Adrenal gland (tissue), 12 donors: ENCODE measurements around the gene AKR1C1. TPM values are rescaled to one million over a fixed set of nuclear protein-coding genes. Genes with fewer than 3 reads are reported as not detected.
A peak's percentile ranks its signal among the peaks of the same experiment; 100 is the strongest.

Experiments used
- DNase-seq, 7 donors: peaks; one replicate each; pipeline ENCODE4 v3.0.0-alpha.2; 2019 to 2020
- H3K27ac ChIP-seq, 5 donors: fragments of 200-600 bp; sonication (generic) in 4 of 5; 1 replicate in 3 of 5; 2 replicates in 2 of 5; pipeline versions ENCODE4 v1.5.1 to v1.8.0; 2016 to 2020; ENCODE audit warnings: mild to moderate bottlenecking in 1 of 5
- H3K27me3 ChIP-seq: fragments of 200-600 bp; 2 replicates; pipeline ENCODE4 v1.8.0; 2021
- H3K36me3 ChIP-seq, 2 donors: fragments of 200-600 bp; replicated peaks in 1 of 2; 1 replicate in 1 of 2; 2 replicates in 1 of 2; pipeline versions ENCODE4 v1.5.1 to v1.8.0; 2018 to 2022
- H3K4me1 ChIP-seq, 2 donors: fragments of 200-600 bp; replicated peaks in 1 of 2; 1 replicate in 1 of 2; 2 replicates in 1 of 2; pipeline versions ENCODE4 v1.5.1 to v1.8.0; 2018 to 2021
- H3K4me3 ChIP-seq, 4 donors: fragments of 200-600 bp; sonication (generic) in 3 of 4; one replicate each; pipeline ENCODE4 v1.5.1; 2016 to 2018
- H3K9me3 ChIP-seq, 3 donors: fragments of 200-600 bp; sonication (generic) in 1 of 3; replicated peaks in 1 of 3; 1 replicate in 2 of 3; 2 replicates in 1 of 3; pipeline versions ENCODE4 v1.5.1 to v1.8.0; 2016 to 2021
- CTCF ChIP-seq, 6 experiments: fragments of 450-650 bp in 4 of 6; fragments of 200-600 bp in 2 of 6; sonication (generic) in 1 of 6; IDR thresholded peaks; 1 replicate in 5 of 6; 2 replicates in 1 of 6; pipeline versions ENCODE4 v1.5.1 to v1.8.0; 2016 to 2021; ENCODE audit warnings: antibody characterized with exemption in 6 of 6, mild to moderate bottlenecking in 2 of 6, moderate library complexity in 1 of 6
- POLR2A ChIP-seq, 2 donors: fragments of 450-650 bp; IDR thresholded peaks; one replicate each; pipeline ENCODE4 v1.6.1; 2017; ENCODE audit warnings: antibody characterized with exemption in 2 of 2, mild to moderate bottlenecking in 2 of 2, moderate library complexity in 1 of 2
- WGBS, 4 donors: extraction: QIAGEN DNeasy Blood & Tissue Kit in 2 of 4; methylation state at CpG; one replicate each; pipeline versions ENCODE4 v1.1.5 to v1.1.7; 2013 to 2017; 5-methylcytosine and 5-hydroxymethylcytosine counted together
- intact Hi-C, 2 donors: fragments of 100-400 bp; cut with DNase I; formaldehyde crosslinking; loops; one replicate each; pipeline versions ENCODE4 v1.14.1 to v1.15.0; 2022 to 2023
- polyA plus RNA-seq, 3 donors: library from polyadenylated mRNA; stranded (reverse); fragments of 200-250 nt in 2 of 3; fragments of 350-450 nt in 1 of 3; fragmentation: Illumina TruSeq in 1 of 3; extraction: RNeasy Lipid Tissue Mini Kit (QIAGEN cat#74804) in 1 of 3; gene quantifications; one replicate each; pipeline ENCODE4 v1.2.3, GENCODE V29; 2013 to 2014
- total RNA-seq, 9 donors: library from RNA; depleted of rRNA in 4 of 9; stranded (reverse); fragments of >200 nt in 4 of 9; fragments of 120-200 nt in 1 of 9; fragmentation: NEBNext Ultra II Directional in 1 of 9; extraction: Animal tissue kit (Norgen Biotek cat#: 25700) in 1 of 9; gene quantifications; one replicate each; pipeline versions ENCODE4 v1.1.0 to v1.2.4, GENCODE V29; 2013 to 2023
- donor health status: healthy with polysubstance abuse.
- donor health status: Bipolar disorder and iron deficiency.
- donor health status: DM: yes; HTN: yes; CAD: no.
- donor health status: DM: no; HTN: no; CAD: no.
- donor health status: DM: no; HTN: no; CAD: no.
- donor health status: DM: yes; HTN: yes; CAD: no.

AKR1C1 gene
- total and polyA plus RNA-seq, 12 donors = 4.6 to 22.6 (median 8.9) TPM

GRCh38 chr10:4978870-4979269, 15.7 kb downstream of the AKR1C1 start:
- 91 to 97% (median 95%) methylated on average over 4 of the region's 4 CpGs for WGBS, 4 donors
- intact Hi-C loops = no loop called here

GRCh38 chr10:4980793-4981192, 17.6 kb downstream of the AKR1C1 start:
- no peak for TF ChIP-seq POLR2A (IDR thresholded peaks at IDR 0.05)
- no peak for TF ChIP-seq CTCF (IDR thresholded peaks at IDR 0.05)
- Histone ChIP-seq H3K4me1 (no peaks in the 10 kb centered on the region), H3K27me3 (no peaks in the 10 kb centered on the region), H3K4me3 (no peak overlapping the region), H3K27ac (no peak overlapping the region), H3K36me3 (no peaks in the 10 kb centered on the region), H3K9me3 (no peaks in the 10 kb centered on the region)
- no peak for DNase-seq
- intact Hi-C loops = loop anchor here in 1 of 2 donors (10.0 kb wide), 1 partner anchor 136 kb away; no protein-coding TSS in a partner anchor
- WGBS, 4 donors = 89 to 95% (median 93%) methylated on average over 2 of the region's 2 CpGs

More at GRCh38 chr10:4978870-4979269, 15.7 kb downstream of the AKR1C1 start:
- Histone ChIP-seq H3K36me3 (no peaks in the 10 kb centered on the region), H3K4me1 (no peaks in the 10 kb centered on the region), H3K27ac (no peak overlapping the region), H3K9me3 (no peaks in the 10 kb centered on the region), H3K4me3 (no peak overlapping the region), H3K27me3 (no peaks in the 10 kb centered on the region)
- DNase-seq = no peak
- TF ChIP-seq POLR2A (IDR thresholded peaks at IDR 0.05) = no peak
- no peak for TF ChIP-seq CTCF (IDR thresholded peaks at IDR 0.05)

GRCh38 chr10:4981722-4982471, 18.7 kb downstream of the AKR1C1 start:
- Histone ChIP-seq H3K4me1 (no peaks in the 10 kb centered on the region), H3K9me3 (no peaks in the 10 kb centered on the region), H3K27ac (peak overlapping the region in 2 of 5 donors; percentile 2 to 63), H3K4me3 (no peak overlapping the region), H3K27me3 (no peaks in the 10 kb centered on the region), H3K36me3 (no peaks in the 10 kb centered on the region)
- DNase-seq = peak in 6 of 7 donors; percentile 26 to 74 (median 41)
- WGBS, 4 donors = 52 to 62% (median 57%) methylated on average over 12 to 14 of the region's 14 CpGs
- intact Hi-C loops = loop anchor here in 1 of 2 donors (10.0 kb wide), 1 partner anchor 137 kb away; no protein-coding TSS in a partner anchor
- TF ChIP-seq CTCF (IDR thresholded peaks at IDR 0.05) (peak; percentile 20 to 67 (median 54)), POLR2A (IDR thresholded peaks at IDR 0.05) (no peak)

- no peak overlapping the region for H3K27ac ChIP-seq
- TF ChIP-seq POLR2A (IDR thresholded peaks at IDR 0.05) (no peak), CTCF (IDR thresholded peaks at IDR 0.05) (no peak)
- no peaks in the 10 kb centered on the region for H3K36me3 ChIP-seq
- no peak overlapping the region for H3K4me3 ChIP-seq
- intact Hi-C loops = loop anchor here in 1 of 2 donors (10.0 kb wide), 1 partner anchor 138 kb away; no protein-coding TSS in a partner anchor
- no peaks in the 10 kb centered on the region for H3K27me3 ChIP-seq
- no peak for DNase-seq
- 90 to 95% (median 94%) methylated on average over 9 of the region's 9 CpGs for WGBS, 4 donors
- no peaks in the 10 kb centered on the region for H3K9me3 ChIP-seq
- H3K4me1 ChIP-seq = no peaks in the 10 kb centered on the region
Observed at GRCh38 chr10:4982764-4983226, 19.6 kb downstream of the AKR1C1 start.
